DND-41 (cell line): ENCODE measurements around the gene SLC32A1.

ENCODE experiments used
- ATAC-seq: fragments of 200-7000 bp; cut with Tn5 transposase; 3 replicates; pipeline ENCODE4 v1.9.1; 2021; ENCODE audit warnings: low read depth; ENCODE audit not compliant: insufficient read depth
- DNase-seq: peaks from one replicate; pipeline ENCODE4 v3.0.0-alpha.2; 2020
- H2AFZ ChIP-seq: 2 replicates; pipeline ENCODE4 v1.6.0; 2012; ENCODE audit warnings: low read depth, low read length
- H3K27ac ChIP-seq: 2 replicates; pipeline ENCODE4 v1.5.1; 2012; ENCODE audit warnings: low read length, inconsistent platforms
- H3K27me3 ChIP-seq: fragments of 200-600 bp; sonication (generic); 2 replicates; pipeline ENCODE4 v1.6.0; 2012; ENCODE audit warnings: low read length, mild to moderate bottlenecking, inconsistent platforms; ENCODE audit not compliant: insufficient read depth, poor library complexity
- H3K36me3 ChIP-seq: 2 replicates; pipeline ENCODE4 v1.5.1; 2012; ENCODE audit warnings: low read length, inconsistent platforms; ENCODE audit not compliant: insufficient read depth
- H3K4me1 ChIP-seq: 2 replicates; pipeline ENCODE4 v1.5.1; 2012; ENCODE audit warnings: mild to moderate bottlenecking, low read length; ENCODE audit not compliant: insufficient read depth
- H3K4me2 ChIP-seq: 2 replicates; pipeline ENCODE4 v1.6.0; 2012; ENCODE audit warnings: mild to moderate bottlenecking, moderate library complexity, low read length, inconsistent platforms; ENCODE audit not compliant: insufficient read depth
- H3K4me3 ChIP-seq, 2 experiments: fragments of 200-600 bp in 1 of 2; shearing (Covaris generic) in 1 of 2; 2 replicates each; pipeline ENCODE4 v1.5.1; 2012 to 2016; ENCODE audit warnings: inconsistent platforms in 2 of 2, low read length in 2 of 2, mild to moderate bottlenecking in 2 of 2, low read depth in 1 of 2, moderate library complexity in 1 of 2
- H3K79me2 ChIP-seq: 2 replicates; pipeline ENCODE4 v1.6.0; 2012; ENCODE audit warnings: low read length, inconsistent platforms; ENCODE audit not compliant: insufficient read depth
- H3K9ac ChIP-seq: 2 replicates; pipeline ENCODE4 v1.6.0; 2012; ENCODE audit warnings: low read depth, mild to moderate bottlenecking, inconsistent platforms, low read length, moderate library complexity
- H3K9me3 ChIP-seq: 2 replicates; pipeline ENCODE4 v1.5.1; 2012; ENCODE audit warnings: low read length, moderate library complexity, mild to moderate bottlenecking, inconsistent platforms; ENCODE audit not compliant: insufficient read depth, severe bottlenecking
- H4K20me1 ChIP-seq: 2 replicates; pipeline ENCODE4 v1.6.0; 2012; ENCODE audit warnings: low read length; ENCODE audit not compliant: insufficient read depth
- EZH2 ChIP-seq: IDR thresholded peaks from 3 replicates; pipeline ENCODE4 v1.6.1; 2012; ENCODE audit warnings: borderline replicate concordance, low read depth, mild to moderate bottlenecking, moderate library complexity, low read length, inconsistent platforms; ENCODE audit not compliant: severe bottlenecking
- TF ChIP-seq, protein P1 (sequence below): IDR thresholded peaks from 2 replicates; pipeline ENCODE4 v1.5.1; 2012; ENCODE audit warnings: borderline replicate concordance, low read length, moderate library complexity, mild to moderate bottlenecking; ENCODE audit not compliant: poor library complexity, severe bottlenecking; ENCODE audit errors: extremely low read depth

Gene SLC32A1

DNA sequence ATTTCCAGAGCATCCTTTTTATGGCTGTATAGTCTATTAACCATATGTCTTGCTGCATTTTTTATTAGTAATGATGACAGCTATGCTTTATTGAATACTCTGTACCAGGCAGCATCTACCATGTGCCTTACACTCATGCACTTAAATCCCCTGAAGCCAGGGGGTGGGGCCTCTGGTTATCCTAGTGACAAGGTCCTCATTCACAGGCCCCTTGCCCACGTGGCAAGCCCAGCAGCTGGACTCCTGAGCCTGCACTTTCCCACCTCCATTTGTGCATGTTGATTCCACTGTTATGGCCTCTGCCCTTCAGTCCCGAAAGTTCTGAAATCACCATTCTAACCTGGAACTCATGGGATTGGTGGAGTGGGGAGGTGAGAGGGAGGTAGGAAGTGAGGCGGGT lies 46.3 kb downstream of the SLC32A1 start:
- H3K4me1 ChIP-seq = no peaks in the 10 kb centered on the region
- H3K36me3 ChIP-seq = peaks cover 89% of the 10 kb centered on the region
- H3K79me2 ChIP-seq = no peaks in the 10 kb centered on the region
- H3K27me3 ChIP-seq = no peaks in the 10 kb centered on the region
- H3K9ac ChIP-seq = no peak overlapping the region
- TF ChIP-seq, protein P1, sequence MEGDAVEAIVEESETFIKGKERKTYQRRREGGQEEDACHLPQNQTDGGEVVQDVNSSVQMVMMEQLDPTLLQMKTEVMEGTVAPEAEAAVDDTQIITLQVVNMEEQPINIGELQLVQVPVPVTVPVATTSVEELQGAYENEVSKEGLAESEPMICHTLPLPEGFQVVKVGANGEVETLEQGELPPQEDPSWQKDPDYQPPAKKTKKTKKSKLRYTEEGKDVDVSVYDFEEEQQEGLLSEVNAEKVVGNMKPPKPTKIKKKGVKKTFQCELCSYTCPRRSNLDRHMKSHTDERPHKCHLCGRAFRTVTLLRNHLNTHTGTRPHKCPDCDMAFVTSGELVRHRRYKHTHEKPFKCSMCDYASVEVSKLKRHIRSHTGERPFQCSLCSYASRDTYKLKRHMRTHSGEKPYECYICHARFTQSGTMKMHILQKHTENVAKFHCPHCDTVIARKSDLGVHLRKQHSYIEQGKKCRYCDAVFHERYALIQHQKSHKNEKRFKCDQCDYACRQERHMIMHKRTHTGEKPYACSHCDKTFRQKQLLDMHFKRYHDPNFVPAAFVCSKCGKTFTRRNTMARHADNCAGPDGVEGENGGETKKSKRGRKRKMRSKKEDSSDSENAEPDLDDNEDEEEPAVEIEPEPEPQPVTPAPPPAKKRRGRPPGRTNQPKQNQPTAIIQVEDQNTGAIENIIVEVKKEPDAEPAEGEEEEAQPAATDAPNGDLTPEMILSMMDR = no peak
- TF ChIP-seq EZH2 = no peak
- no peak overlapping the region for H2AFZ ChIP-seq
- no peak overlapping the region for H3K4me2 ChIP-seq
- no peak for ATAC-seq
- no peak overlapping the region for H3K27ac ChIP-seq
- H3K9me3 ChIP-seq = peaks cover 2% of the 10 kb centered on the region
- no peak overlapping the region for H3K4me3 ChIP-seq
- peaks cover 4% of the 10 kb centered on the region; the same call in 1 of the 2 replicates for H4K20me1 ChIP-seq
- no peak for DNase-seq

DNA sequence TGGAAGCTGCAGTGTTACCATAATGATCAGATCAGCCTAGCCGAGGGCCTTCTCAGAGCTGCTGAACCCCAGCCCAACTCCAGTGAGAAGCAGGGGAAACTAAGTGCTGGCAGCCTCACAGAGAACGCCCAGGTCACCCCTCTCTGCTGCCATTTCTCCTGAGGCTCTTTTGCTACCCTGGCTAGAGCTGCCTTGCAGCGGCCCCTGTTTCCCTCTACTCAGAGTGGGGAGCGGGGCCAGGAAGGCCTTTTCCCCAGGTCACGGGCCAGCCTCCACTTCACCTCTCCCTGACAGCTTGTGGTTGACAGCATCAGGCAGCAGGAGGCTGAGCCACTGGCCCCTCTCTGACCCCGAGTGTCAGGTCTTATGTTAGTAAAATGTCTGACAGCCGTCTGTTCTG lies 46.7 kb downstream of the SLC32A1 start:
- Histone ChIP-seq H3K4me3 (no peak overlapping the region), H3K9me3 (peaks cover 2% of the 10 kb centered on the region), H3K27ac (no peak overlapping the region), H3K36me3 (peaks cover 87% of the 10 kb centered on the region), H3K4me1 (no peaks in the 10 kb centered on the region), H2AFZ (no peak overlapping the region), H4K20me1 (peaks cover 4% of the 10 kb centered on the region; the same call in 1 of the 2 replicates), H3K27me3 (no peaks in the 10 kb centered on the region), H3K9ac (no peak overlapping the region), H3K4me2 (no peak overlapping the region), H3K79me2 (no peaks in the 10 kb centered on the region)
- ATAC-seq (no peak), DNase-seq (no peak)
- TF ChIP-seq, protein P1 = no peak
- no peak for TF ChIP-seq EZH2

DNA sequence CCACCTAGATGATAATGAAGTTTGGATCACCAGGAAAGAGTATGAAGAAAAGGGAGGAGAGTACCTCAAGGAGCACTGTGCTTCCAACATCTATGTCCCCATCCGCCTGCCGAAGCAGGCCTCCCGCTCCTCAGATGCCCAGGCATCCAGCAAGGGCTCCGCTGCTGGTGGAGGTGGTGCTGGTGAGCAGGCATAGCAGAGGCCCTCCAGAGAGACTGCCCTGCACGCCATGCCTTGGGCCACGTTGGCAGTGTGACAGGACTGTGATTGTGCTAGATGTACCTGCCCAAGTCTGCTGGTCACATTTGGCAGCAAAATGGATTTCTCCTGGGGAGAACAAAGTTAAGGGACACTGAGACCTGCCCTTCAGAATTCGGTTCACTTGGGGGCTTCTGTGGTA lies 47.3 kb downstream of the SLC32A1 start:
- Histone ChIP-seq H4K20me1 (peaks cover 4% of the 10 kb centered on the region; the same call in 1 of the 2 replicates), H2AFZ (no peak overlapping the region), H3K79me2 (no peaks in the 10 kb centered on the region), H3K9me3 (peaks cover 2% of the 10 kb centered on the region), H3K27me3 (no peaks in the 10 kb centered on the region), H3K4me2 (no peak overlapping the region), H3K4me3 (no peak overlapping the region), H3K27ac (no peak overlapping the region), H3K9ac (no peak overlapping the region), H3K4me1 (no peaks in the 10 kb centered on the region), H3K36me3 (peaks cover 85% of the 10 kb centered on the region)
- ATAC-seq (no peak), DNase-seq (no peak)
- TF ChIP-seq, protein P1 = no peak
- no peak for TF ChIP-seq EZH2

DNA sequence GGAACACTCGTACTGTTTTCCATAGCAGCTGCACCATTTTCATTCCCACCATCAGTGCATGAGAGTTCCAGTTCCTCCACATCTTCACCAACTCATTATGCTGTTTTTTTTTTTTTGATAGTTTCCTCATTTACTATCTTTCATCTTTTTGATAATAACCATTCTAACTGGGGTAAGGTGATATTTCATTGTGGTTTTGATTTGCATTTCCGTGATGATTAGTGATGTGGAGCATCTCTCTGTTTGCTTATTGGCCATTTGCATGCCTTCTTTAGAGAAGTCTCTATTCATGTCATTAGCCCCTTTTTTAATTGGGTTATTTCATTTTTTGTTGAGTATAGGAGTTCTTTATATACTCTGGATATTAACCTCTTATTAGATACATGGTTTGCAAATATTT lies 49.9 kb downstream of the SLC32A1 start:
- no peak overlapping the region for H3K4me2 ChIP-seq
- H3K4me1 ChIP-seq = no peaks in the 10 kb centered on the region
- ATAC-seq = no peak
- H3K27me3 ChIP-seq = no peaks in the 10 kb centered on the region
- peaks cover 62% of the 10 kb centered on the region for H3K36me3 ChIP-seq
- H4K20me1 ChIP-seq = 0 out of 2 replicates have a peak, but pooled peaks cover 3% of the 10 kb centered on the region
- TF ChIP-seq, protein P1 = no peak
- TF ChIP-seq EZH2 = no peak
- H3K79me2 ChIP-seq = no peaks in the 10 kb centered on the region
- no peak overlapping the region for H2AFZ ChIP-seq
- no peak overlapping the region for H3K9ac ChIP-seq
- DNase-seq = no peak
- H3K4me3 ChIP-seq = no peak overlapping the region
- peaks cover 2% of the 10 kb centered on the region for H3K9me3 ChIP-seq
- no peak overlapping the region for H3K27ac ChIP-seq
